Sigmoid colon (tissue), 7 donors: Measurements from ENCODE around the gene SCRN1. TPM values are rescaled to one million over a fixed set of nuclear protein-coding genes. Genes with fewer than 3 reads are reported as not detected.

Experiments
- DNase-seq: peaks from one replicate; pipeline ENCODE4 v3.0.0-alpha.2; 2019
- H3K27ac ChIP-seq, 4 donors: fragments of 200-600 bp; sonication (generic); one replicate each; pipeline ENCODE4 v1.5.1; 2016 to 2019; ENCODE audit warnings: mild to moderate bottlenecking in 1 of 4
- H3K27me3 ChIP-seq, 3 donors: fragments of 200-600 bp; sonication (generic); one replicate each; pipeline ENCODE4 v1.5.1; 2019; ENCODE audit warnings: mild to moderate bottlenecking in 1 of 3
- H3K36me3 ChIP-seq, 4 donors: fragments of 200-600 bp; sonication (generic); one replicate each; pipeline ENCODE4 v1.5.1; 2016 to 2019
- H3K4me1 ChIP-seq, 4 donors: fragments of 200-600 bp; sonication (generic); one replicate each; pipeline ENCODE4 v1.5.1; 2017 to 2019
- H3K4me3 ChIP-seq, 4 donors: fragments of 200-600 bp; sonication (generic); one replicate each; pipeline ENCODE4 v1.5.1; 2017 to 2019; ENCODE audit warnings: mild to moderate bottlenecking in 2 of 4, moderate library complexity in 1 of 4
- H3K9me3 ChIP-seq, 4 donors: fragments of 200-600 bp in 3 of 4; sonication (generic) in 3 of 4; one replicate each; pipeline versions ENCODE4 v1.5.1 to v1.6.1; 2013 to 2019
- CTCF ChIP-seq, 4 experiments: fragments of 450-650 bp in 3 of 4; fragments of 200-600 bp in 1 of 4; IDR thresholded peaks; one replicate each; pipeline ENCODE4 v1.5.1; 2016 to 2019; ENCODE audit warnings: antibody characterized with exemption in 4 of 4, mild to moderate bottlenecking in 3 of 4, moderate library complexity in 2 of 4
- EP300 ChIP-seq, 4 donors: sonication (generic); formaldehyde crosslinking; IDR thresholded peaks; one replicate each; pipeline ENCODE4 v1.6.1; 2017; ENCODE audit warnings: antibody characterized with exemption in 4 of 4
- POLR2A ChIP-seq, 2 donors: fragments of 450-650 bp; IDR thresholded peaks; one replicate each; pipeline ENCODE4 v1.6.1; 2016; ENCODE audit warnings: antibody characterized with exemption in 2 of 2, mild to moderate bottlenecking in 2 of 2, moderate library complexity in 2 of 2
- POLR2AphosphoS5 ChIP-seq, 4 donors: sonication (generic); formaldehyde crosslinking; IDR thresholded peaks; one replicate each; pipeline ENCODE4 v1.6.1; 2017; ENCODE audit warnings: antibody characterized with exemption in 4 of 4
- WGBS, 2 donors: extraction: QIAGEN DNeasy Blood & Tissue Kit; methylation state at CpG; one replicate each; pipeline ENCODE4 v1.1.7; 2013; 5-methylcytosine and 5-hydroxymethylcytosine counted together
- intact Hi-C: fragments of 100-400 bp; cut with DNase I; formaldehyde crosslinking; loops from one replicate; pipeline ENCODE4 v1.15.1; 2023
- polyA plus RNA-seq, 3 donors: library from polyadenylated mRNA; stranded (reverse); fragments of 200-250 nt; gene quantifications; one replicate each; pipeline ENCODE4 v1.2.3, GENCODE V29; 2013
- total RNA-seq, 4 donors: library from RNA; depleted of rRNA; stranded (reverse); fragments of >200 nt; gene quantifications; one replicate each; pipeline ENCODE4 v1.1.0, GENCODE V29; 2016
- donor health status: healthy with polysubstance abuse.
- donor health status: Bipolar disorder and iron deficiency.
- donor health status: healthy.

SCRN1 gene
- total and polyA plus RNA-seq, 7 donors: 5.1 to 55.0 (median 44.5) TPM

- DNase-seq: no peak
- Histone ChIP-seq H3K27ac (no peak overlapping the region), H3K4me3 (no peak overlapping the region), H3K36me3 (peaks cover 0 to 27% (median 19%) of the 10 kb centered on the region in 4 donors), H3K27me3 (no peaks in the 10 kb centered on the region), H3K9me3 (no peaks in the 10 kb centered on the region), H3K4me1 (peaks cover 0 to 11% (median 6%) of the 10 kb centered on the region in 4 donors)
- TF ChIP-seq POLR2A (IDR thresholded peaks at IDR 0.05) (no peak), EP300 (IDR thresholded peaks at IDR 0.05) (no peak), CTCF (IDR thresholded peaks at IDR 0.05) (no peak), POLR2AphosphoS5 (IDR thresholded peaks at IDR 0.05) (no peak)
- 84 to 87% methylated on average over 5 of the region's 5 CpGs for WGBS, 2 donors
- intact Hi-C loops: loop anchor here (2.0 to 5.0 kb wide), 3 partner anchors 43 to 283 kb away; no protein-coding TSS in a partner anchor
These were observed 69.1 kb downstream of the SCRN1 start for GRCh38 chr7:29920491-29920890.

GRCh38 chr7:29919790-29920189 lies 69.8 kb downstream of the SCRN1 start:
- H3K4me3 ChIP-seq: no peak overlapping the region
- DNase-seq: no peak
- H3K27ac ChIP-seq: no peak overlapping the region
- intact Hi-C loops: loop anchor here (2.0 to 5.0 kb wide), 3 partner anchors 42 to 282 kb away; no protein-coding TSS in a partner anchor
- H3K36me3 ChIP-seq: peaks cover 0 to 27% (median 19%) of the 10 kb centered on the region in 4 donors
- no peak for TF ChIP-seq CTCF (IDR thresholded peaks at IDR 0.05)
- TF ChIP-seq POLR2AphosphoS5 (IDR thresholded peaks at IDR 0.05): no peak
- TF ChIP-seq POLR2A (IDR thresholded peaks at IDR 0.05): no peak
- no peak for TF ChIP-seq EP300 (IDR thresholded peaks at IDR 0.05)
- H3K9me3 ChIP-seq: no peaks in the 10 kb centered on the region
- WGBS, 2 donors: 89 to 91% methylated on average over 5 of the region's 5 CpGs
- H3K4me1 ChIP-seq: peaks cover 0 to 15% (median 10%) of the 10 kb centered on the region in 4 donors
- H3K27me3 ChIP-seq: no peaks in the 10 kb centered on the region

DNA sequence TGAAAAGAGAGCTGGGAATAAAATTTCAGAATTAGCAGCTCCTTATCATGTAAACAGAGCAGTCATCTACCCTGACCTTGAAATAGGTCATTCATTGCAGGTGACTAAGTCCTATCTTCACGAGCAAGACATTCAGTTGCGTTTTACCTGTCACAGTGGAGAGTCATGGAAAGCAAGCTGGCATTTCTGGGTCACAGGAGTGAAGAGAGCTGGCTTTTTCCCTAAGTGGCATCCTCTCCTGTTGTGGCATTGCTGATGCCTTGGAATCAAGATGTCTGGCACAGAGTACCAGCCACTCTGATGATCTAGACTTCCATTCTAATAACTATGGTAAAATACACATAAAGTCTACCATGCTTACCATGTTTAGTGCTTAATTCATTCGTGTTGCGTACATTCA lies 70.8 kb downstream of the SCRN1 start:
- 82 to 90% methylated on average over 4 of the region's 4 CpGs for WGBS, 2 donors
- Histone ChIP-seq H3K27ac (no peak overlapping the region), H3K9me3 (no peaks in the 10 kb centered on the region), H3K36me3 (peaks cover 0 to 19% (median 16%) of the 10 kb centered on the region in 4 donors), H3K4me3 (no peak overlapping the region), H3K27me3 (no peaks in the 10 kb centered on the region), H3K4me1 (peaks cover 0 to 15% (median 10%) of the 10 kb centered on the region in 4 donors)
- TF ChIP-seq POLR2AphosphoS5 (IDR thresholded peaks at IDR 0.05) (no peak), EP300 (IDR thresholded peaks at IDR 0.05) (no peak), CTCF (IDR thresholded peaks at IDR 0.05) (no peak), POLR2A (IDR thresholded peaks at IDR 0.05) (no peak)
- intact Hi-C loops: no loop called here
- DNase-seq: no peak

DNA sequence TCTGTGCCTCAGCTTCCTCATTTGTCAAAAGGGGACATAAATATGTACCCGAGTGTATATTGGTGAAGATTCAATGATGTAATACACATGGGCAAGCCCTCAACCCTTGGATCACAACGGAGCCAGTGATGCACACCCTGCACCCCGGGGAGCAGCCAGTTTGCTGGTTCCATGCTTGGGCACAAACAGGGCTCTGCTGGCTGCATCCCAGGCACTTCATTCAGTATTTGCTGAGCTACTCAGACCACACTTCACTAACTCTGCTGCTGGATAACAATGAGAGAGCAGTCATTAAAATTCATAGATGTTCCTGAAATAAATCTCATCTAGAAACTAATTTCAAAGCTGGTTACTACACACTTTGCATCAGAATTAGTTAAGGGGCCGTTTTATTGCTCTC lies 72.0 kb downstream of the SCRN1 start:
- TF ChIP-seq POLR2A (IDR thresholded peaks at IDR 0.05): no peak
- TF ChIP-seq CTCF (IDR thresholded peaks at IDR 0.05): no peak
- no peak for TF ChIP-seq EP300 (IDR thresholded peaks at IDR 0.05)
- TF ChIP-seq POLR2AphosphoS5 (IDR thresholded peaks at IDR 0.05): no peak
- Histone ChIP-seq H3K4me1 (peaks cover 0 to 15% (median 10%) of the 10 kb centered on the region in 4 donors), H3K36me3 (peaks cover 0 to 7% (median 5%) of the 10 kb centered on the region in 4 donors), H3K9me3 (no peaks in the 10 kb centered on the region), H3K27ac (no peak overlapping the region), H3K27me3 (no peaks in the 10 kb centered on the region), H3K4me3 (no peak overlapping the region)
- DNase-seq: no peak
- 82 to 86% methylated on average over 4 of the region's 4 CpGs for WGBS, 2 donors
- intact Hi-C loops: no loop called here
